Measurements from ENCODE around the gene C12orf43. TPM values are rescaled to one million over a fixed set of nuclear protein-coding genes. Genes with fewer than 3 reads are reported as not detected.
A peak's percentile ranks its signal among the peaks of the same experiment; 100 is the strongest.

The C12orf43 gene
- total RNA-seq, 3 donors from 2014 or later, result 9.4 to 13.0 (median 9.8) TPM

DNA sequence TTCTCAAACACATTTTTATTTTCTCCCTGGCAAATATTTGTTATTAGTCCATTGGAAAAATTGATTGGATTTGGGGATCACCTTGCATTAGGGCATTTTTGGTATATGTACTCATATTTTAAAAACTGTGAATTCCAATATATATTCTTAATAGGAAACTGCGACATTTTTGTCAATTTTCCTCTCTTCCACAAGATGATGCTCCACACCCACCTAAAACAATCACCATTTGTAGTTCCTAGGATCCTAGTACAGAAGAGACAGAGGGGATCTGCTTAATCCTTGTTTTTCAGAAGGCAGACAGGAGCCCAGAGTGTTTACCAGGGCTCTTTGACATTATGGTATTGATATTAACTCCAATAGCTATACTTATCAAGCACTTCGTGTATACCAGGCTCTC, 45.5 kb upstream of the C12orf43 start:
- Histone ChIP-seq H3K27me3 (no peaks in the 10 kb centered on the region), H3K4me3 (no peak overlapping the region), H3K4me1 (no peaks in the 10 kb centered on the region), H3K27ac (no peak overlapping the region), H3K9me3 (no peaks in the 10 kb centered on the region), H3K36me3 (no peaks in the 10 kb centered on the region)
- intact Hi-C loops (cut with DNase I; ENCODE audit: low total_unique reads), result no loop called here
- TF ChIP-seq, protein P1, sequence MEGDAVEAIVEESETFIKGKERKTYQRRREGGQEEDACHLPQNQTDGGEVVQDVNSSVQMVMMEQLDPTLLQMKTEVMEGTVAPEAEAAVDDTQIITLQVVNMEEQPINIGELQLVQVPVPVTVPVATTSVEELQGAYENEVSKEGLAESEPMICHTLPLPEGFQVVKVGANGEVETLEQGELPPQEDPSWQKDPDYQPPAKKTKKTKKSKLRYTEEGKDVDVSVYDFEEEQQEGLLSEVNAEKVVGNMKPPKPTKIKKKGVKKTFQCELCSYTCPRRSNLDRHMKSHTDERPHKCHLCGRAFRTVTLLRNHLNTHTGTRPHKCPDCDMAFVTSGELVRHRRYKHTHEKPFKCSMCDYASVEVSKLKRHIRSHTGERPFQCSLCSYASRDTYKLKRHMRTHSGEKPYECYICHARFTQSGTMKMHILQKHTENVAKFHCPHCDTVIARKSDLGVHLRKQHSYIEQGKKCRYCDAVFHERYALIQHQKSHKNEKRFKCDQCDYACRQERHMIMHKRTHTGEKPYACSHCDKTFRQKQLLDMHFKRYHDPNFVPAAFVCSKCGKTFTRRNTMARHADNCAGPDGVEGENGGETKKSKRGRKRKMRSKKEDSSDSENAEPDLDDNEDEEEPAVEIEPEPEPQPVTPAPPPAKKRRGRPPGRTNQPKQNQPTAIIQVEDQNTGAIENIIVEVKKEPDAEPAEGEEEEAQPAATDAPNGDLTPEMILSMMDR (IDR thresholded peaks at IDR 0.05), result no peak
- TF ChIP-seq POLR2A (IDR thresholded peaks at IDR 0.05) (no peak), POLR2AphosphoS5 (IDR thresholded peaks at IDR 0.05) (no peak)
- no peak for DNase-seq (ENCODE audit: low spot score in 2 of 2)

DNA sequence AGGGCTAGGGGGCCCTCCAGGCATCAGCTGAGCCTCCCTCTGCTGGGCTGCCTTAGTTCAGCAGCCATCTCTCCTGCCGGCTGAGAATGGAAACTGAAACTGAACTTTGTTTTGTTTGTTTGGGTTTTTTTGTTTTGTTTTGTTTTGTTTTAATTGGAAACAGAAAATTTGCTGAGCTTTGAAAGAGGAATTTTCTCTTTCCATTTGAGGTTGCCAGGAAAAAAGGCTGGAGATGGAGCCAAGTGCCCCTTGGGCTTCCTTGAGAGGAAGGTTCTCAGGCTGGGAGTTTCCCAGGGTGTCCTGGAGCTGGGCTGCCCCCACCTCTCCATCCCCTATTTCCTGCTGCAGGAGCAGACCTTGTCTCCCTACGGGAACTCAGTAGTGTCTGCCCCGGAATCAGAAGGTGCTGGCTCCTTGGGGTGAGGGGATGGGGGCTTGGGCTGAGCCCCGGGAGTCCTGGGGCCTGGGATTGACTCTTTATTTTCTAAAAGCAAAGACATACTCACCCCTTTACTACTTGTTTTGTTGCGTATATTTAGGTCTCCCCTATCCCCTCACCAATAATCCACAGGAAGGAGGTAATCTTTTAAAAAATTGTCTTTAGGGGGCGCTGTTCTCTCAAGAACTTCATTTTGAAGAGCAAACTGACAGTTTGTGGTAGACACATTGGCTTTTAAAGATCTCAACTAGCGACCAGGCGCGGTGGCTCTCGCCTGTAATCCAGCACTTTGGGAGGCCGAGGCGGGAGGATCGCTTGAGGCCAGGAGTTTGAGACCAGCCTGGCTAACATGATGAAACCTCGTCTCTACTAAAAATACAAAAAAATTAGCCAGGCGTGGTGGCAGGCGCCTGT, 44.1 kb upstream of the C12orf43 start:
- intact Hi-C loops (cut with DNase I; ENCODE audit: low total_unique reads), result no loop called here
- no peak for TF ChIP-seq POLR2AphosphoS5 (IDR thresholded peaks at IDR 0.05)
- TF ChIP-seq POLR2A (IDR thresholded peaks at IDR 0.05), result no peak
- TF ChIP-seq, protein P1 (IDR thresholded peaks at IDR 0.05), result peak in 2 of 3 donors; percentile 36 to 49
- H3K36me3 ChIP-seq, result no peaks in the 10 kb centered on the region
- peak overlapping the region; percentile 26 to 60 (median 28) for H3K4me3 ChIP-seq
- no peaks in the 10 kb centered on the region for H3K4me1 ChIP-seq
- no peak for DNase-seq (ENCODE audit: low spot score in 2 of 2)
- no peaks in the 10 kb centered on the region for H3K27me3 ChIP-seq
- H3K27ac ChIP-seq, result peak overlapping the region; percentile 26 to 83
- H3K9me3 ChIP-seq, result no peaks in the 10 kb centered on the region

DNA sequence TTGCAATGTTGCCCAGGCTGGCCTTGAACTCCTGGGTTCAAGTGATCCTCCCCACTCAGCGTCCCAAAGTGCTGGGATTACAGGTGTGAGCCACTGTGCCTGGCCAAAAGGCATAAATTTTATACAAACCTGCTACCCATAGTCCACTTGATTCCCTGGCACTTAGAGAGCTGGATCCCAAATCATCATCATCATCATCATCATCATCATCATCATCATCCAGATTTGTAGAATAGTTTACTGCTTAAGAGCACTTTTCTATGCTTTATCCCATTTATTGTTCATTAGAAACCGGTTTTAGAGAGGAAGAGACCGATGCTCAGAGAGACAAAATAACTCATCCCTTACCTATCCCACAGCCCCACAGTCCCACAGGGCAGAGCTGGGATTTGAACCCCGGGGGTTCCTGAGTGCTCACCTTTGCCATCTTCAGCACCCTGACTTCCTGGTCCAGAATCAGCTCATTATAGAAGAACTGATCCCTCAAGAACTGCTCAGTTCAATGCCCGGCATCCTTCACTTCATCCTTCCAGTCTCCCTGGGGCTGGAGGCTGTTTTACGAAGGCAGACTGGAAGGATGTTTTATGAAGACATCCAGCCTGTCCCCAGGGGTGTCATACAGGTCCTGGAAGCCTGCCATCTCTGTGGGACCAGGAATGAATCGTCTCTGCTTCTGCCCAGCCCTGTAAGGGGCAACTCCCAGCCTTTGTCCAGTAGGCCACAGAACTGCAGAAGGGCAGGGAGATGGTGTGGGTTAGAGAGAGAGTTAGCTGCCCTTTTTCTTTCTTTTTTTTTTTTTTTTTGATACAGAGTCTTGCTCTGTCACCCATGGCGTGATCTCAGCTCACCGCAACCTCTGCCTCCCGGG, 43.0 kb upstream of the C12orf43 start:
- Histone ChIP-seq H3K27me3 (no peaks in the 10 kb centered on the region), H3K4me3 (no peak overlapping the region), H3K27ac (no peak overlapping the region), H3K9me3 (no peaks in the 10 kb centered on the region), H3K4me1 (no peaks in the 10 kb centered on the region), H3K36me3 (no peaks in the 10 kb centered on the region)
- TF ChIP-seq, protein P1 (IDR thresholded peaks at IDR 0.05), result no peak
- no peak for TF ChIP-seq POLR2AphosphoS5 (IDR thresholded peaks at IDR 0.05)
- no peak for TF ChIP-seq POLR2A (IDR thresholded peaks at IDR 0.05)
- DNase-seq (ENCODE audit: low spot score in 2 of 2), result no peak
- intact Hi-C loops (cut with DNase I; ENCODE audit: low total_unique reads), result no loop called here

DNA sequence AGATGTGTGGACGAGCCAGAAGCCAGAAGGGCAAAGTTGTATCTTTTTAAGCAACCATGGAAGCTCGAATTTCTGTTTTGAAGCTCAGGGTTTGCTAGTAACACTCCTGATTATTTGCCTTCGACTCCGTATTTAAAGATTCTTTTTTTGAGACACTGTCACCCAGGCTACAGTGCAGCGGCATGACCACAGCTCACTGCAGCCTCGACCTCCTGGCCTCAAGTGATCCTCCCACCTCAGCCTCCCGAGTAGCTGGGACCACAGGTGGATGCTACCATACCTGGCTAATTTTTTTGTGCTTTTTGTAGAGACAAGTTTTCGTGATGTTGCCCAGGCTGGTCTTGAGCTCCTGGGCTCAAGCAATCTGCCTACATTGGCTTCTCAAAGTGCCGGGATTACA, 41.5 kb upstream of the C12orf43 start:
- Histone ChIP-seq H3K4me1 (no peaks in the 10 kb centered on the region), H3K9me3 (no peaks in the 10 kb centered on the region), H3K4me3 (no peak overlapping the region), H3K27me3 (no peaks in the 10 kb centered on the region), H3K36me3 (no peaks in the 10 kb centered on the region), H3K27ac (no peak overlapping the region)
- TF ChIP-seq, protein P1 (IDR thresholded peaks at IDR 0.05), result no peak
- no peak for TF ChIP-seq POLR2AphosphoS5 (IDR thresholded peaks at IDR 0.05)
- intact Hi-C loops (cut with DNase I; ENCODE audit: low total_unique reads), result no loop called here
- DNase-seq (ENCODE audit: low spot score in 2 of 2), result no peak

DNA sequence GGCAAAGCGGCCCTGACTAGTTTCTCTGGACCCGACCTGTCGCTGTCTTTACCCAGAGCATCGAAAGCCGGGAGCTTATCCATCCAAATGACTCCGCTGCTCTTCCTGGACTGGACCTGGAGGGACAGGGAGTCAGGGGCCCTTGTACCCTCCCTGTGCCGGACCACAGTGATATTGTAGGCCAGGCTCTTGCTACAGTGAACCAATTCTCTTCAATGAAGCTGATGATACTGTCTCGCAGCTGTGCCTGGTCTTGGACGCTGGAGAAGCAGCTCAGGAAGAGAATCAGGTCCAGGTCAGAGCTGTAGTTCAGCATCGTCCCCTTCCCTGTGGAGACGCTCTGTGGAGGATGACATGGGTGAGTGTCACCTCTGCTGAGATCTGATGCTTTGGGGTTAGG, 37.4 kb upstream of the C12orf43 start:
- H3K4me3 ChIP-seq, result no peak overlapping the region
- no peak for DNase-seq (ENCODE audit: low spot score in 2 of 2)
- TF ChIP-seq POLR2A (IDR thresholded peaks at IDR 0.05) (no peak), POLR2AphosphoS5 (IDR thresholded peaks at IDR 0.05) (no peak)
- TF ChIP-seq, protein P1 (IDR thresholded peaks at IDR 0.05), result no peak
- H3K9me3 ChIP-seq, result no peaks in the 10 kb centered on the region
- no peaks in the 10 kb centered on the region for H3K27me3 ChIP-seq
- no peaks in the 10 kb centered on the region for H3K36me3 ChIP-seq
- intact Hi-C loops (cut with DNase I; ENCODE audit: low total_unique reads), result no loop called here
- no peaks in the 10 kb centered on the region for H3K4me1 ChIP-seq
- no peak overlapping the region for H3K27ac ChIP-seq

Data from breast epithelium (tissue), 4 donors.